Measurements from ENCODE around the gene DNASE1L1.

DNA sequence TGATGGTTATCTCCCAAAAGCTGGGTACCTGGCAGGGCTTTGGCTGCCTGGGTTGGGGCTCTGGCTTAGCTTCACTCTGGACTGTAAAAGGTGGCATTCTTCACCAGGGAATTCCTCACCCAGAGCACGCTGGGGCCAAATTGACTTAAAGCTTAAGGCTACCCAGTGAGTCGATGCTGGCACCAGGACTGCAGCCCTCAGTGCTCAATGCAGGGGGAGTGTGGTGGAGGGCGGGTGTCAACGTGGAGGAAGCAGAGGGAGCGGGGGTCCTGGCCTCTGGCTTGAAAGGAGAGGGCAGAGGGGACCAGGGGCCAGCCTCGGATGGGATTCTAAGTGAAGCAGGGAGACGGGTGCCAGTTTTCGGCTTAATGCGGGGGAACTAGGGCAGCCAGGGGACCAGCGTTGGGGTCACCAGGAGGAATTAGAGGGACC, 34.4 kb upstream of the DNASE1L1 start:
- no peak for TF ChIP-seq TAF1 (IDR thresholded peaks at IDR 0.05; ENCODE audit: borderline replicate concordance, low read depth, low read length)
- TF ChIP-seq, protein P1, sequence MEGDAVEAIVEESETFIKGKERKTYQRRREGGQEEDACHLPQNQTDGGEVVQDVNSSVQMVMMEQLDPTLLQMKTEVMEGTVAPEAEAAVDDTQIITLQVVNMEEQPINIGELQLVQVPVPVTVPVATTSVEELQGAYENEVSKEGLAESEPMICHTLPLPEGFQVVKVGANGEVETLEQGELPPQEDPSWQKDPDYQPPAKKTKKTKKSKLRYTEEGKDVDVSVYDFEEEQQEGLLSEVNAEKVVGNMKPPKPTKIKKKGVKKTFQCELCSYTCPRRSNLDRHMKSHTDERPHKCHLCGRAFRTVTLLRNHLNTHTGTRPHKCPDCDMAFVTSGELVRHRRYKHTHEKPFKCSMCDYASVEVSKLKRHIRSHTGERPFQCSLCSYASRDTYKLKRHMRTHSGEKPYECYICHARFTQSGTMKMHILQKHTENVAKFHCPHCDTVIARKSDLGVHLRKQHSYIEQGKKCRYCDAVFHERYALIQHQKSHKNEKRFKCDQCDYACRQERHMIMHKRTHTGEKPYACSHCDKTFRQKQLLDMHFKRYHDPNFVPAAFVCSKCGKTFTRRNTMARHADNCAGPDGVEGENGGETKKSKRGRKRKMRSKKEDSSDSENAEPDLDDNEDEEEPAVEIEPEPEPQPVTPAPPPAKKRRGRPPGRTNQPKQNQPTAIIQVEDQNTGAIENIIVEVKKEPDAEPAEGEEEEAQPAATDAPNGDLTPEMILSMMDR (IDR thresholded peaks at IDR 0.05) = no peak
- TF ChIP-seq EP300 (IDR thresholded peaks at IDR 0.05; ENCODE audit: borderline replicate concordance in 1 of 2, low read depth in 1 of 2, low read length in 1 of 2) = no peak
- TF ChIP-seq MXI1 (IDR thresholded peaks at IDR 0.05; ENCODE audit: low read depth, low read length) = no peak
- TF ChIP-seq EZH2phosphoT487 (IDR thresholded peaks at IDR 0.05; ENCODE audit: borderline replicate concordance, low read depth) = no peak
- no peak for TF ChIP-seq POLR2AphosphoS5 (IDR thresholded peaks at IDR 0.05; ENCODE audit: low read depth, low read length)
- TF ChIP-seq JUND (IDR thresholded peaks at IDR 0.05) = no peak
- TF ChIP-seq, protein P2, sequence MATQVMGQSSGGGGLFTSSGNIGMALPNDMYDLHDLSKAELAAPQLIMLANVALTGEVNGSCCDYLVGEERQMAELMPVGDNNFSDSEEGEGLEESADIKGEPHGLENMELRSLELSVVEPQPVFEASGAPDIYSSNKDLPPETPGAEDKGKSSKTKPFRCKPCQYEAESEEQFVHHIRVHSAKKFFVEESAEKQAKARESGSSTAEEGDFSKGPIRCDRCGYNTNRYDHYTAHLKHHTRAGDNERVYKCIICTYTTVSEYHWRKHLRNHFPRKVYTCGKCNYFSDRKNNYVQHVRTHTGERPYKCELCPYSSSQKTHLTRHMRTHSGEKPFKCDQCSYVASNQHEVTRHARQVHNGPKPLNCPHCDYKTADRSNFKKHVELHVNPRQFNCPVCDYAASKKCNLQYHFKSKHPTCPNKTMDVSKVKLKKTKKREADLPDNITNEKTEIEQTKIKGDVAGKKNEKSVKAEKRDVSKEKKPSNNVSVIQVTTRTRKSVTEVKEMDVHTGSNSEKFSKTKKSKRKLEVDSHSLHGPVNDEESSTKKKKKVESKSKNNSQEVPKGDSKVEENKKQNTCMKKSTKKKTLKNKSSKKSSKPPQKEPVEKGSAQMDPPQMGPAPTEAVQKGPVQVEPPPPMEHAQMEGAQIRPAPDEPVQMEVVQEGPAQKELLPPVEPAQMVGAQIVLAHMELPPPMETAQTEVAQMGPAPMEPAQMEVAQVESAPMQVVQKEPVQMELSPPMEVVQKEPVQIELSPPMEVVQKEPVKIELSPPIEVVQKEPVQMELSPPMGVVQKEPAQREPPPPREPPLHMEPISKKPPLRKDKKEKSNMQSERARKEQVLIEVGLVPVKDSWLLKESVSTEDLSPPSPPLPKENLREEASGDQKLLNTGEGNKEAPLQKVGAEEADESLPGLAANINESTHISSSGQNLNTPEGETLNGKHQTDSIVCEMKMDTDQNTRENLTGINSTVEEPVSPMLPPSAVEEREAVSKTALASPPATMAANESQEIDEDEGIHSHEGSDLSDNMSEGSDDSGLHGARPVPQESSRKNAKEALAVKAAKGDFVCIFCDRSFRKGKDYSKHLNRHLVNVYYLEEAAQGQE (IDR thresholded peaks at IDR 0.05; ENCODE audit: low read depth, low read length) = no peak
- TF ChIP-seq, protein P3, sequence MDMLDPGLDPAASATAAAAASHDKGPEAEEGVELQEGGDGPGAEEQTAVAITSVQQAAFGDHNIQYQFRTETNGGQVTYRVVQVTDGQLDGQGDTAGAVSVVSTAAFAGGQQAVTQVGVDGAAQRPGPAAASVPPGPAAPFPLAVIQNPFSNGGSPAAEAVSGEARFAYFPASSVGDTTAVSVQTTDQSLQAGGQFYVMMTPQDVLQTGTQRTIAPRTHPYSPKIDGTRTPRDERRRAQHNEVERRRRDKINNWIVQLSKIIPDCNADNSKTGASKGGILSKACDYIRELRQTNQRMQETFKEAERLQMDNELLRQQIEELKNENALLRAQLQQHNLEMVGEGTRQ (IDR thresholded peaks at IDR 0.05; ENCODE audit: borderline replicate concordance, low read depth, low read length) = no peak

Measured in SK-N-SH (cell line).